ENCODE data around the gene TGFBR1.

- TF ChIP-seq CTCF (IDR thresholded peaks at IDR 0.05) (no peak), POLR2A (IDR thresholded peaks at IDR 0.05) (no peak)
Observed at GRCh38 chr9:99069546-99069945, 35.4 kb upstream of the TGFBR1 start.

All from body of pancreas (tissue), 4 donors.